ENCODE results near the gene PTGS1. TPM values are rescaled to one million over a fixed set of nuclear protein-coding genes. Genes with fewer than 3 reads are reported as not detected.

PTGS1 gene
- total and polyA plus RNA-seq, 9 of the 15 experiments (the other 6 are each of a cell fraction or from before 2014, with no cell fraction given): 3.4 to 12.9 (median 5.3) TPM

DNA sequence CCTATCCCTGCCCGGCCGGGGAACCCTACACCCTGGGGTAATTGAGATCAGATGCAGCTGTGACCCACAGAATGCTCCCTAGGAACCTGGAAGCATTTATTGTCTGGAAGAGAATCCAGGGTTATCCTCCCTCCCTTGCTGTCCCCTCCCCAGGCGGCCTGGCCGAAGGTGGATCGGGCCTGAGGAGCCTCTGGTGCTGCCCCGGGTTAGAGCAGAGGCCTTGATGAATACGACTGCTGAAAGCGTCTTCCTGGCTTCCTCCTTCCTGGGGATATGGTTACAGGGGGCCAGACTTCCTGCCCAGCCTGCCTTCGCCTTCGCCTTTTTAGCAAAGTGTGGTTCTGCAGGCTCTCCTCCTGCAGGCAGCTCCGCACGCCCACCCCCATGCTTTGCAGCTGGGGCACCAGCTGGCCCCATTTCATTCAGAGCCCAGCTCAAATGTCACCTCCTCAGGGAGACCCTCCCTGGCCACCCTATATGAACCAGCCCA, 22.5 kb upstream of the PTGS1 start:
- FAIRE-seq (no peak), ATAC-seq (no peak), DNase-seq (ENCODE audit: extremely low read depth in 1 of 4, low spot score in 3 of 4) (no peak)
- POLR2A ChIA-PET: no interaction called here
- H3K4me3 ChIP-seq: no peak overlapping the region
- H3K27ac ChIP-seq (ENCODE audit: extremely low read depth, low read depth, low read length): no peak overlapping the region
- in situ Hi-C loops (cut with MboI) (loop anchor here (25.0 kb wide), 1 partner anchor 661 kb away; no protein-coding TSS in a partner anchor), intact Hi-C loops (cut with micrococcal nuclease) (no loop called here)
- no peaks in the 10 kb centered on the region for H3K9me1 ChIP-seq (ENCODE audit: control insufficient read depth, insufficient read depth, low read length)
- no TSS peak for BruUV-seq (replicated peaks)
- peaks cover 0 to 10% of the 10 kb centered on the region in 2 experiments; a peak in 2 of 5 replicates for H3K27me3 ChIP-seq (ENCODE audit: control insufficient read depth in 2 of 2, insufficient read depth in 2 of 2, low read length in 2 of 2)
- H3K36me3 ChIP-seq (ENCODE audit: control insufficient read depth, insufficient read depth, low read length): no peaks in the 10 kb centered on the region
- CTCF ChIA-PET (ENCODE audit: low intra/inter-chr PET ratio): interaction anchor here (1.8 to 6.0 kb wide), 2 partner anchors 223 to 225 kb away, joined by 6 to 88 read pairs; no protein-coding TSS in a partner anchor
- no peaks in the 10 kb centered on the region; the same call in 1 of the 2 replicates for H4K20me1 ChIP-seq (replicated peaks; ENCODE audit: control insufficient read depth, insufficient read depth, low read length)
- H3K9me3 ChIP-seq (replicated peaks; ENCODE audit: control insufficient read depth, insufficient read depth, low read depth, low read length): no peaks in the 10 kb centered on the region; the same call in 1 of the 2 replicates
- H3K79me2 ChIP-seq (ENCODE audit: control insufficient read depth, insufficient read depth, low read length): no peaks in the 10 kb centered on the region
- peaks cover 0 to 4% of the 10 kb centered on the region in 2 experiments; a peak in 1 of 5 replicates for H3K4me1 ChIP-seq (replicated peaks in 1 of 2; ENCODE audit: control insufficient read depth in 2 of 2, insufficient read depth in 2 of 2, low read length in 2 of 2)
- no peak overlapping the region for H3K9ac ChIP-seq (ENCODE audit: insufficient read depth in 1 of 2, low read depth in 2 of 2, low read length in 2 of 2)
- no peak overlapping the region for H3K4me2 ChIP-seq (ENCODE audit: insufficient read depth, low read length)
- no peak overlapping the region for H2AFZ ChIP-seq (ENCODE audit: low read depth, low read length)
- 60% methylated on average over 8 of the region's 12 CpGs for WGBS (ENCODE audit: insufficient coverage, low coverage, missing lambda C conversion rate)
- TF ChIP-seq, protein P1, sequence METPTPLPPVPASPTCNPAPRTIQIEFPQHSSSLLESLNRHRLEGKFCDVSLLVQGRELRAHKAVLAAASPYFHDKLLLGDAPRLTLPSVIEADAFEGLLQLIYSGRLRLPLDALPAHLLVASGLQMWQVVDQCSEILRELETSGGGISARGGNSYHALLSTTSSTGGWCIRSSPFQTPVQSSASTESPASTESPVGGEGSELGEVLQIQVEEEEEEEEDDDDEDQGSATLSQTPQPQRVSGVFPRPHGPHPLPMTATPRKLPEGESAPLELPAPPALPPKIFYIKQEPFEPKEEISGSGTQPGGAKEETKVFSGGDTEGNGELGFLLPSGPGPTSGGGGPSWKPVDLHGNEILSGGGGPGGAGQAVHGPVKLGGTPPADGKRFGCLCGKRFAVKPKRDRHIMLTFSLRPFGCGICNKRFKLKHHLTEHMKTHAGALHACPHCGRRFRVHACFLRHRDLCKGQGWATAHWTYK (CRISPR knock-in tag; IDR thresholded peaks at IDR 0.05): no peak
- no peak for TF ChIP-seq NCOA1 (IDR thresholded peaks at IDR 0.05; ENCODE audit: low read depth)
- no peak for TF ChIP-seq CHD1 (IDR thresholded peaks at IDR 0.05; ENCODE audit: low read length)
- TF ChIP-seq POLR2A (conservative IDR thresholded peaks at IDR 0.05): no peak
- TF ChIP-seq, protein P2, sequence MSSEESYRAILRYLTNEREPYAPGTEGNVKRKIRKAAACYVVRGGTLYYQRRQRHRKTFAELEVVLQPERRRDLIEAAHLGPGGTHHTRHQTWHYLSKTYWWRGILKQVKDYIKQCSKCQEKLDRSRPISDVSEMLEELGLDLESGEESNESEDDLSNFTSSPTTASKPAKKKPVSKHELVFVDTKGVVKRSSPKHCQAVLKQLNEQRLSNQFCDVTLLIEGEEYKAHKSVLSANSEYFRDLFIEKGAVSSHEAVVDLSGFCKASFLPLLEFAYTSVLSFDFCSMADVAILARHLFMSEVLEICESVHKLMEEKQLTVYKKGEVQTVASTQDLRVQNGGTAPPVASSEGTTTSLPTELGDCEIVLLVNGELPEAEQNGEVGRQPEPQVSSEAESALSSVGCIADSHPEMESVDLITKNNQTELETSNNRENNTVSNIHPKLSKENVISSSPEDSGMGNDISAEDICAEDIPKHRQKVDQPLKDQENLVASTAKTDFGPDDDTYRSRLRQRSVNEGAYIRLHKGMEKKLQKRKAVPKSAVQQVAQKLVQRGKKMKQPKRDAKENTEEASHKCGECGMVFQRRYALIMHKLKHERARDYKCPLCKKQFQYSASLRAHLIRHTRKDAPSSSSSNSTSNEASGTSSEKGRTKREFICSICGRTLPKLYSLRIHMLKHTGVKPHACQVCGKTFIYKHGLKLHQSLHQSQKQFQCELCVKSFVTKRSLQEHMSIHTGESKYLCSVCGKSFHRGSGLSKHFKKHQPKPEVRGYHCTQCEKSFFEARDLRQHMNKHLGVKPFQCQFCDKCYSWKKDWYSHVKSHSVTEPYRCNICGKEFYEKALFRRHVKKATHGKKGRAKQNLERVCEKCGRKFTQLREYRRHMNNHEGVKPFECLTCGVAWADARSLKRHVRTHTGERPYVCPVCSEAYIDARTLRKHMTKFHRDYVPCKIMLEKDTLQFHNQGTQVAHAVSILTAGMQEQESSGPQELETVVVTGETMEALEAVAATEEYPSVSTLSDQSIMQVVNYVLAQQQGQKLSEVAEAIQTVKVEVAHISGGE (CRISPR knock-in tag; IDR thresholded peaks at IDR 0.05): no peak
- no peak for TF ChIP-seq SMARCA4 (IDR thresholded peaks at IDR 0.05)
- no peak for TF ChIP-seq BACH1 (tag; IDR thresholded peaks at IDR 0.05)
- TF ChIP-seq, protein P3, sequence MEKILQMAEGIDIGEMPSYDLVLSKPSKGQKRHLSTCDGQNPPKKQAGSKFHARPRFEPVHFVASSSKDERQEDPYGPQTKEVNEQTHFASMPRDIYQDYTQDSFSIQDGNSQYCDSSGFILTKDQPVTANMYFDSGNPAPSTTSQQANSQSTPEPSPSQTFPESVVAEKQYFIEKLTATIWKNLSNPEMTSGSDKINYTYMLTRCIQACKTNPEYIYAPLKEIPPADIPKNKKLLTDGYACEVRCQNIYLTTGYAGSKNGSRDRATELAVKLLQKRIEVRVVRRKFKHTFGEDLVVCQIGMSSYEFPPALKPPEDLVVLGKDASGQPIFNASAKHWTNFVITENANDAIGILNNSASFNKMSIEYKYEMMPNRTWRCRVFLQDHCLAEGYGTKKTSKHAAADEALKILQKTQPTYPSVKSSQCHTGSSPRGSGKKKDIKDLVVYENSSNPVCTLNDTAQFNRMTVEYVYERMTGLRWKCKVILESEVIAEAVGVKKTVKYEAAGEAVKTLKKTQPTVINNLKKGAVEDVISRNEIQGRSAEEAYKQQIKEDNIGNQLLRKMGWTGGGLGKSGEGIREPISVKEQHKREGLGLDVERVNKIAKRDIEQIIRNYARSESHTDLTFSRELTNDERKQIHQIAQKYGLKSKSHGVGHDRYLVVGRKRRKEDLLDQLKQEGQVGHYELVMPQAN (IDR thresholded peaks at IDR 0.05; ENCODE audit: borderline replicate concordance): no peak
- TF ChIP-seq ZNF384 (IDR thresholded peaks at IDR 0.05; ENCODE audit: low read depth, low read length): no peak
- no peak for TF ChIP-seq FOXK2 (conservative IDR thresholded peaks at IDR 0.05 in 1 of 2, IDR thresholded peaks at IDR 0.05 in 1 of 2; ENCODE audit: low read depth in 2 of 2)
- no peak for TF ChIP-seq TOE1 (IDR thresholded peaks at IDR 0.05; ENCODE audit: borderline replicate concordance)
- no peak for TF ChIP-seq TOE1 (CRISPR knock-in tag; IDR thresholded peaks at IDR 0.05; ENCODE audit: borderline replicate concordance, low read depth)
- TF ChIP-seq CREB1 (IDR thresholded peaks at IDR 0.05): no peak
- TF ChIP-seq CREB1 (CRISPR knock-in tag; IDR thresholded peaks at IDR 0.05): no peak
- TF ChIP-seq ZNF12 (CRISPR knock-in tag; IDR thresholded peaks at IDR 0.05): no peak
- TF ChIP-seq HNRNPH1 (optimal IDR thresholded peaks at IDR 0.05; ENCODE audit: low read depth, low read length): no peak
- no peak for TF ChIP-seq ZEB2 (IDR thresholded peaks at IDR 0.05)
- TF ChIP-seq HDAC2 (IDR thresholded peaks at IDR 0.05): no peak
- TF ChIP-seq MECOM (CRISPR knock-in tag; IDR thresholded peaks at IDR 0.05): no peak
